Measurements from ENCODE around the gene KRT75. TPM values are rescaled to one million over a fixed set of nuclear protein-coding genes. Genes with fewer than 3 reads are reported as not detected.

KRT75 gene
- total RNA-seq, 4 donors from 2014 or later = not detected

GRCh38 chr12:52445876-52446275 lies 11.7 kb upstream of the KRT75 start:
- ATAC-seq = no peak
- H3K27me3 ChIP-seq = peaks cover 21% of the 10 kb centered on the region
- 70 to 79% methylated on average over 2 to 3 of the region's 3 CpGs for WGBS, 2 donors (ENCODE audit: low coverage in 1 of 2)
- H3K4me3 ChIP-seq = no peak overlapping the region
- H3K36me3 ChIP-seq = no peaks in the 10 kb centered on the region
- no peak for TF ChIP-seq CTCF (IDR thresholded peaks at IDR 0.05)
- TF ChIP-seq POLR2AphosphoS5 (IDR thresholded peaks at IDR 0.05) = no peak
- TF ChIP-seq EP300 (IDR thresholded peaks at IDR 0.05) = no peak
- H3K4me1 ChIP-seq = no peaks in the 10 kb centered on the region
- no peak overlapping the region for H3K27ac ChIP-seq
- no peaks in the 10 kb centered on the region for H3K9me3 ChIP-seq

- TF ChIP-seq POLR2AphosphoS5 (IDR thresholded peaks at IDR 0.05) = no peak
- Histone ChIP-seq H3K4me3 (no peak overlapping the region), H3K4me1 (no peaks in the 10 kb centered on the region), H3K9me3 (no peaks in the 10 kb centered on the region), H3K27me3 (peaks cover 23% of the 10 kb centered on the region), H3K27ac (no peak overlapping the region), H3K36me3 (no peaks in the 10 kb centered on the region)
- ATAC-seq = no peak
- WGBS, 2 donors (ENCODE audit: low coverage in 1 of 2) = 75 to 82% methylated on average over 7 to 9 of the region's 10 CpGs
Observed at GRCh38 chr12:52444647-52445595, 10.8 kb upstream of the KRT75 start.

- H3K9me3 ChIP-seq = no peaks in the 10 kb centered on the region
- H3K27ac ChIP-seq = no peak overlapping the region
- TF ChIP-seq CTCF (IDR thresholded peaks at IDR 0.05) = no peak
- no peak for TF ChIP-seq POLR2AphosphoS5 (IDR thresholded peaks at IDR 0.05)
- TF ChIP-seq POLR2A (IDR thresholded peaks at IDR 0.05) = no peak
- TF ChIP-seq EP300 (IDR thresholded peaks at IDR 0.05) = no peak
- ATAC-seq = no peak
- no peak overlapping the region for H3K4me3 ChIP-seq
- 82 to 83% methylated on average over 3 of the region's 3 CpGs for WGBS, 2 donors (ENCODE audit: low coverage in 1 of 2)
- H3K4me1 ChIP-seq = no peaks in the 10 kb centered on the region
- H3K36me3 ChIP-seq = no peaks in the 10 kb centered on the region
- H3K27me3 ChIP-seq = peaks cover 23% of the 10 kb centered on the region
Observed at GRCh38 chr12:52443966-52444365, 9.8 kb upstream of the KRT75 start.

- WGBS, 2 donors (ENCODE audit: low coverage in 1 of 2) = 23 to 31% methylated on average over 3 to 5 of the region's 6 CpGs
- TF ChIP-seq CTCF (IDR thresholded peaks at IDR 0.05) = no peak
- TF ChIP-seq POLR2AphosphoS5 (IDR thresholded peaks at IDR 0.05) = no peak
- TF ChIP-seq EP300 (IDR thresholded peaks at IDR 0.05) = no peak
- no peak for TF ChIP-seq POLR2A (IDR thresholded peaks at IDR 0.05)
Observed at GRCh38 chr12:52442600-52443061, 8.5 kb upstream of the KRT75 start.

GRCh38 chr12:52441320-52441911 lies 7.2 kb upstream of the KRT75 start:
- TF ChIP-seq CTCF (IDR thresholded peaks at IDR 0.05) (no peak), POLR2A (IDR thresholded peaks at IDR 0.05) (no peak), EP300 (IDR thresholded peaks at IDR 0.05) (no peak), POLR2AphosphoS5 (IDR thresholded peaks at IDR 0.05) (no peak)
- no peak overlapping the region for H3K27ac ChIP-seq
- no peaks in the 10 kb centered on the region for H3K36me3 ChIP-seq
- 57% methylated on average over 6 to 7 of the region's 9 CpGs for WGBS, 2 donors (ENCODE audit: low coverage in 1 of 2)
- H3K4me1 ChIP-seq = no peaks in the 10 kb centered on the region
- no peak overlapping the region for H3K4me3 ChIP-seq
- peaks cover 19% of the 10 kb centered on the region for H3K27me3 ChIP-seq
- no peak for ATAC-seq
- H3K9me3 ChIP-seq = no peaks in the 10 kb centered on the region

More at GRCh38 chr12:52442600-52443061, 8.5 kb upstream of the KRT75 start:
- Histone ChIP-seq H3K9me3 (no peaks in the 10 kb centered on the region), H3K27me3 (peaks cover 19% of the 10 kb centered on the region), H3K27ac (no peak overlapping the region), H3K4me3 (no peak overlapping the region), H3K4me1 (no peaks in the 10 kb centered on the region), H3K36me3 (no peaks in the 10 kb centered on the region)
- ATAC-seq = no peak
